H1 (cell line): Measurements from ENCODE around the gene HACD1. TPM values are rescaled to one million over a fixed set of nuclear protein-coding genes. Genes with fewer than 3 reads are reported as not detected.

Experiments used
- RFX5 ChIP-seq: IDR thresholded peaks from 2 replicates; pipeline ENCODE4 v1.6.1; 2011; ENCODE audit warnings: low read depth, low read length, improper control_type of control experiment, borderline replicate concordance
- SAP30 ChIP-seq: fragments of 300-600 bp; sonication (generic); IDR thresholded peaks from 2 replicates; pipeline ENCODE4 v1.7.1; 2012; ENCODE audit warnings: low read length, moderate library complexity, mild to moderate bottlenecking, inconsistent platforms; ENCODE audit not compliant: insufficient read depth, insufficient replicate concordance
- polyA plus RNA-seq, 7 experiments: library from polyadenylated mRNA; depleted of rRNA in 3 of 7; stranded (reverse) in 5 of 7; unstranded in 2 of 7; fragments of >200 nt in 5 of 7; fragments of 200-250 nt in 2 of 7; gene quantifications; 1 replicate in 5 of 7; 2 replicates in 1 of 7; 4 replicates in 1 of 7; pipeline versions ENCODE4 v1.2.1 to v1.2.3, GENCODE V29; 2011 to 2013; ENCODE audit warnings: missing spikeins in 2 of 7, mixed read lengths in 2 of 7
- total RNA-seq: library from RNA; stranded (reverse); fragmentation: NEBNext Ultra II Directional; extraction: Animal tissue kit (Norgen Biotek cat#: 25700); gene quantifications from 2 replicates; pipeline ENCODE4 v1.2.1, GENCODE V29; 2021
- TF ChIP-seq, protein P1 (sequence below): fragments of 300-600 bp; sonication (generic); IDR thresholded peaks from 2 replicates; pipeline ENCODE4 v1.7.1; 2012; ENCODE audit warnings: low read length, moderate library complexity, mild to moderate bottlenecking, inconsistent platforms; ENCODE audit not compliant: insufficient replicate concordance
- TF ChIP-seq, protein P2 (sequence below): IDR thresholded peaks from 2 replicates; pipeline ENCODE4 v1.6.1; 2012; ENCODE audit warnings: low read length, inconsistent platforms

Gene HACD1
- total and polyA plus RNA-seq, 2 of the 8 experiments (the other 6 are each of a cell fraction or from before 2014, with no cell fraction given) = 18.7 to 30.8 TPM

DNA sequence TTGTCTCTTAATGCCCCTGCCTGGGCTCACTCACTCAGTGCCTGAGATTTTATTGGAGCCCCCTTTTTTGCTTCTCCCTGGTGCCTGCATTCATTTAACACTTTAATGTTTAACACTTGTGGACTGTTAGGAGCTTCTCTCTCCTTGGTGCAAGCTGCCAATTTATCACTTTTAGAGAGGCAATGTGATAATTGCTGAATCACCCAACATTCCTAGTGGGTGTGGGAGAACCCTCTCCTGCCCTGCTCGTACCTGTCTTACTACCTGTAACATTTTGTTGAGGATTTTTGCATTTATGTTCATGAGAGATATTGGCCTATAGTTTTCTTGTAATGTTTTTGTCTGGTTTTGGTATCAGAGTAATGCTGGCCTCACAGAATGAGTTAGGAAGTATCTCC is 39.9 kb upstream of the HACD1 start (continued):
- TF ChIP-seq, protein P1, sequence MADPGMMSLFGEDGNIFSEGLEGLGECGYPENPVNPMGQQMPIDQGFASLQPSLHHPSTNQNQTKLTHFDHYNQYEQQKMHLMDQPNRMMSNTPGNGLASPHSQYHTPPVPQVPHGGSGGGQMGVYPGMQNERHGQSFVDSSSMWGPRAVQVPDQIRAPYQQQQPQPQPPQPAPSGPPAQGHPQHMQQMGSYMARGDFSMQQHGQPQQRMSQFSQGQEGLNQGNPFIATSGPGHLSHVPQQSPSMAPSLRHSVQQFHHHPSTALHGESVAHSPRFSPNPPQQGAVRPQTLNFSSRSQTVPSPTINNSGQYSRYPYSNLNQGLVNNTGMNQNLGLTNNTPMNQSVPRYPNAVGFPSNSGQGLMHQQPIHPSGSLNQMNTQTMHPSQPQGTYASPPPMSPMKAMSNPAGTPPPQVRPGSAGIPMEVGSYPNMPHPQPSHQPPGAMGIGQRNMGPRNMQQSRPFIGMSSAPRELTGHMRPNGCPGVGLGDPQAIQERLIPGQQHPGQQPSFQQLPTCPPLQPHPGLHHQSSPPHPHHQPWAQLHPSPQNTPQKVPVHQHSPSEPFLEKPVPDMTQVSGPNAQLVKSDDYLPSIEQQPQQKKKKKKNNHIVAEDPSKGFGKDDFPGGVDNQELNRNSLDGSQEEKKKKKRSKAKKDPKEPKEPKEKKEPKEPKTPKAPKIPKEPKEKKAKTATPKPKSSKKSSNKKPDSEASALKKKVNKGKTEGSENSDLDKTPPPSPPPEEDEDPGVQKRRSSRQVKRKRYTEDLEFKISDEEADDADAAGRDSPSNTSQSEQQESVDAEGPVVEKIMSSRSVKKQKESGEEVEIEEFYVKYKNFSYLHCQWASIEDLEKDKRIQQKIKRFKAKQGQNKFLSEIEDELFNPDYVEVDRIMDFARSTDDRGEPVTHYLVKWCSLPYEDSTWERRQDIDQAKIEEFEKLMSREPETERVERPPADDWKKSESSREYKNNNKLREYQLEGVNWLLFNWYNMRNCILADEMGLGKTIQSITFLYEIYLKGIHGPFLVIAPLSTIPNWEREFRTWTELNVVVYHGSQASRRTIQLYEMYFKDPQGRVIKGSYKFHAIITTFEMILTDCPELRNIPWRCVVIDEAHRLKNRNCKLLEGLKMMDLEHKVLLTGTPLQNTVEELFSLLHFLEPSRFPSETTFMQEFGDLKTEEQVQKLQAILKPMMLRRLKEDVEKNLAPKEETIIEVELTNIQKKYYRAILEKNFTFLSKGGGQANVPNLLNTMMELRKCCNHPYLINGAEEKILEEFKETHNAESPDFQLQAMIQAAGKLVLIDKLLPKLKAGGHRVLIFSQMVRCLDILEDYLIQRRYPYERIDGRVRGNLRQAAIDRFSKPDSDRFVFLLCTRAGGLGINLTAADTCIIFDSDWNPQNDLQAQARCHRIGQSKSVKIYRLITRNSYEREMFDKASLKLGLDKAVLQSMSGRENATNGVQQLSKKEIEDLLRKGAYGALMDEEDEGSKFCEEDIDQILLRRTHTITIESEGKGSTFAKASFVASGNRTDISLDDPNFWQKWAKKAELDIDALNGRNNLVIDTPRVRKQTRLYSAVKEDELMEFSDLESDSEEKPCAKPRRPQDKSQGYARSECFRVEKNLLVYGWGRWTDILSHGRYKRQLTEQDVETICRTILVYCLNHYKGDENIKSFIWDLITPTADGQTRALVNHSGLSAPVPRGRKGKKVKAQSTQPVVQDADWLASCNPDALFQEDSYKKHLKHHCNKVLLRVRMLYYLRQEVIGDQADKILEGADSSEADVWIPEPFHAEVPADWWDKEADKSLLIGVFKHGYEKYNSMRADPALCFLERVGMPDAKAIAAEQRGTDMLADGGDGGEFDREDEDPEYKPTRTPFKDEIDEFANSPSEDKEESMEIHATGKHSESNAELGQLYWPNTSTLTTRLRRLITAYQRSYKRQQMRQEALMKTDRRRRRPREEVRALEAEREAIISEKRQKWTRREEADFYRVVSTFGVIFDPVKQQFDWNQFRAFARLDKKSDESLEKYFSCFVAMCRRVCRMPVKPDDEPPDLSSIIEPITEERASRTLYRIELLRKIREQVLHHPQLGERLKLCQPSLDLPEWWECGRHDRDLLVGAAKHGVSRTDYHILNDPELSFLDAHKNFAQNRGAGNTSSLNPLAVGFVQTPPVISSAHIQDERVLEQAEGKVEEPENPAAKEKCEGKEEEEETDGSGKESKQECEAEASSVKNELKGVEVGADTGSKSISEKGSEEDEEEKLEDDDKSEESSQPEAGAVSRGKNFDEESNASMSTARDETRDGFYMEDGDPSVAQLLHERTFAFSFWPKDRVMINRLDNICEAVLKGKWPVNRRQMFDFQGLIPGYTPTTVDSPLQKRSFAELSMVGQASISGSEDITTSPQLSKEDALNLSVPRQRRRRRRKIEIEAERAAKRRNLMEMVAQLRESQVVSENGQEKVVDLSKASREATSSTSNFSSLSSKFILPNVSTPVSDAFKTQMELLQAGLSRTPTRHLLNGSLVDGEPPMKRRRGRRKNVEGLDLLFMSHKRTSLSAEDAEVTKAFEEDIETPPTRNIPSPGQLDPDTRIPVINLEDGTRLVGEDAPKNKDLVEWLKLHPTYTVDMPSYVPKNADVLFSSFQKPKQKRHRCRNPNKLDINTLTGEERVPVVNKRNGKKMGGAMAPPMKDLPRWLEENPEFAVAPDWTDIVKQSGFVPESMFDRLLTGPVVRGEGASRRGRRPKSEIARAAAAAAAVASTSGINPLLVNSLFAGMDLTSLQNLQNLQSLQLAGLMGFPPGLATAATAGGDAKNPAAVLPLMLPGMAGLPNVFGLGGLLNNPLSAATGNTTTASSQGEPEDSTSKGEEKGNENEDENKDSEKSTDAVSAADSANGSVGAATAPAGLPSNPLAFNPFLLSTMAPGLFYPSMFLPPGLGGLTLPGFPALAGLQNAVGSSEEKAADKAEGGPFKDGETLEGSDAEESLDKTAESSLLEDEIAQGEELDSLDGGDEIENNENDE = no peak
- TF ChIP-seq SAP30 = no peak
- no peak for TF ChIP-seq RFX5
- TF ChIP-seq, protein P2, sequence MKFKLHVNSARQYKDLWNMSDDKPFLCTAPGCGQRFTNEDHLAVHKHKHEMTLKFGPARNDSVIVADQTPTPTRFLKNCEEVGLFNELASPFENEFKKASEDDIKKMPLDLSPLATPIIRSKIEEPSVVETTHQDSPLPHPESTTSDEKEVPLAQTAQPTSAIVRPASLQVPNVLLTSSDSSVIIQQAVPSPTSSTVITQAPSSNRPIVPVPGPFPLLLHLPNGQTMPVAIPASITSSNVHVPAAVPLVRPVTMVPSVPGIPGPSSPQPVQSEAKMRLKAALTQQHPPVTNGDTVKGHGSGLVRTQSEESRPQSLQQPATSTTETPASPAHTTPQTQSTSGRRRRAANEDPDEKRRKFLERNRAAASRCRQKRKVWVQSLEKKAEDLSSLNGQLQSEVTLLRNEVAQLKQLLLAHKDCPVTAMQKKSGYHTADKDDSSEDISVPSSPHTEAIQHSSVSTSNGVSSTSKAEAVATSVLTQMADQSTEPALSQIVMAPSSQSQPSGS = no peak
